Activated naive CD4-positive, alpha-beta T cell treated with anti-CD3 and anti-CD28 coated beads for 36 hours (primary cell): ENCODE measurements around the gene HNRNPA1. TPM values are rescaled to one million over a fixed set of nuclear protein-coding genes. Genes with fewer than 3 reads are reported as not detected.
A peak's percentile ranks its signal among the peaks of the same experiment; 100 is the strongest.
"Not testable (repeated sequence)": the region's sequence is repeated elsewhere in the genome, so short reads cannot be mapped to it uniquely, and the experiment has no call there.

Experiments used
- CTCF ChIA-PET: fragments of 350-600 bp; sonication (Branson Sonifier 250); formaldehyde crosslinking; loops from one replicate; lab custom pipeline; 2021; ENCODE audit warnings: antibody characterized with exemption; lab: Charles Lee
- DNase-seq: peaks from one replicate; pipeline ENCODE4 v3.0.0-alpha.2; 2020
- H3K27ac Mint-ChIP-seq: one replicate; pipeline ENCODE4 v1.8.0; 2021; ENCODE audit warnings: mild to moderate bottlenecking, mixed read lengths
- H3K27me3 Mint-ChIP-seq: one replicate; pipeline ENCODE4 v1.8.0; 2021; ENCODE audit warnings: low read depth, mixed read lengths
- H3K36me3 Mint-ChIP-seq: one replicate; pipeline ENCODE4 v1.8.0; 2021; ENCODE audit warnings: low read depth, mixed read lengths
- H3K4me1 Mint-ChIP-seq: one replicate; pipeline ENCODE4 v1.8.0; 2021; ENCODE audit warnings: low read depth, mixed read lengths
- H3K4me3 Mint-ChIP-seq: one replicate; pipeline ENCODE4 v1.8.0; 2021; ENCODE audit warnings: mild to moderate bottlenecking, moderate library complexity, mixed read lengths
- H3K9me3 Mint-ChIP-seq: one replicate; pipeline ENCODE4 v1.8.0; 2021; ENCODE audit warnings: mixed read lengths
- intact Hi-C: fragments of 100-400 bp; cut with micrococcal nuclease; formaldehyde crosslinking; loops from one replicate; pipeline ENCODE4 v1.15.1; 2023
- total RNA-seq, 2 experiments: library from RNA; stranded (reverse); gene quantifications; one replicate each; pipeline ENCODE4 v1.2.3, GENCODE V29; 2021

HNRNPA1 gene
- 1,000 to 10,000 TPM; 2,231 to 2,234 TPM for total RNA-seq

GRCh38 chr12:54280468-54281260 is at the start of gene HNRNPA1:
HNRNPA1 (plus strand) TSS chr12:54280726; CDS start chr12:54280808, 82 bp downstream.
- Mint-ChIP-seq H3K27me3 (no peaks in the 10 kb centered on the region), H3K27ac (no peak within 1 kb of the TSS), H3K4me1 (peaks cover 55% of the 10 kb centered on the region), H3K4me3 (no peak within 1 kb of the TSS), H3K36me3 (peaks cover 6% of the 10 kb centered on the region), H3K9me3 (no peaks in the 10 kb centered on the region)
- peak; percentile 98 for DNase-seq
- intact Hi-C loops: loop anchor here (1.0 to 5.0 kb wide), 12 partner anchors 39 to 1073 kb away; partner anchors contain the start of genes COPZ1, GPR84, HOXC10 and ITGB7
- CTCF ChIA-PET: interaction anchor here (0.8 to 1.5 kb wide), 6 partner anchors 8 to 81 kb away, joined by 3 to 5 read pairs (median 3); no protein-coding TSS in a partner anchor

- H3K4me1 Mint-ChIP-seq, intact Hi-C loops, H3K9me3 Mint-ChIP-seq, H3K4me3 Mint-ChIP-seq, DNase-seq, H3K27ac Mint-ChIP-seq, H3K27me3 Mint-ChIP-seq: not testable (repeated sequence)
- CTCF ChIA-PET: interaction anchor here (0.6 to 1.0 kb wide), 3 partner anchors 9 to 30 kb away, joined by 4 to 6 read pairs (median 4); no protein-coding TSS in a partner anchor
- peaks cover 17% of the 10 kb centered on the region for H3K36me3 Mint-ChIP-seq
Measured at GRCh38 chr12:54231269-54231668, 49.3 kb upstream of the HNRNPA1 start.

- H3K36me3 Mint-ChIP-seq: peaks cover 24% of the 10 kb centered on the region
- no peaks in the 10 kb centered on the region for H3K27me3 Mint-ChIP-seq
- intact Hi-C loops: no loop called here
- H3K27ac Mint-ChIP-seq: no peak overlapping the region
- no peaks in the 10 kb centered on the region for H3K9me3 Mint-ChIP-seq
- H3K4me1 Mint-ChIP-seq: peaks cover 1% of the 10 kb centered on the region
- H3K4me3 Mint-ChIP-seq: no peak overlapping the region
- CTCF ChIA-PET: interaction anchor here (1.1 to 1.3 kb wide), 2 partner anchors 18 to 19 kb away, joined by 4 to 5 read pairs; no protein-coding TSS in a partner anchor
- no peak for DNase-seq
Measured at GRCh38 chr12:54232790-54233189, 47.7 kb upstream of the HNRNPA1 start.

- CTCF ChIA-PET: interaction anchor here (1.1 to 5.1 kb wide), 6 partner anchors 10 to 96 kb away, joined by 3 to 30 read pairs (median 6); no protein-coding TSS in a partner anchor
- H3K27ac Mint-ChIP-seq: no peak overlapping the region
- H3K27me3 Mint-ChIP-seq: no peaks in the 10 kb centered on the region
- no peaks in the 10 kb centered on the region for H3K9me3 Mint-ChIP-seq
- DNase-seq: no peak
- intact Hi-C loops: no loop called here
- H3K4me3 Mint-ChIP-seq: no peak overlapping the region
- peaks cover 36% of the 10 kb centered on the region for H3K36me3 Mint-ChIP-seq
- peaks cover 16% of the 10 kb centered on the region for H3K4me1 Mint-ChIP-seq
Measured at GRCh38 chr12:54238531-54238930, 42.0 kb upstream of the HNRNPA1 start.

- CTCF ChIA-PET: interaction anchor here (1.1 to 5.1 kb wide), 5 partner anchors 11 to 95 kb away, joined by 3 to 30 read pairs (median 7); no protein-coding TSS in a partner anchor
- Mint-ChIP-seq H3K4me1 (peaks cover 16% of the 10 kb centered on the region), H3K36me3 (peaks cover 35% of the 10 kb centered on the region), H3K4me3 (no peak overlapping the region), H3K9me3 (no peaks in the 10 kb centered on the region), H3K27ac (peak overlapping the region; percentile 46), H3K27me3 (no peaks in the 10 kb centered on the region)
- no peak for DNase-seq
- intact Hi-C loops: loop anchor here (5.0 kb wide), 1 partner anchor 88 kb away; the partner anchor contains the start of gene COPZ1
Measured at GRCh38 chr12:54239620-54240019, 40.9 kb upstream of the HNRNPA1 start.

- intact Hi-C loops: loop anchor here (5.0 kb wide), 1 partner anchor 87 kb away; the partner anchor contains the start of gene COPZ1
- peaks cover 34% of the 10 kb centered on the region for H3K36me3 Mint-ChIP-seq
- no peak overlapping the region for H3K27ac Mint-ChIP-seq
- H3K9me3 Mint-ChIP-seq: no peaks in the 10 kb centered on the region
- no peak for DNase-seq
- H3K4me1 Mint-ChIP-seq: peaks cover 16% of the 10 kb centered on the region
- CTCF ChIA-PET: interaction anchor here (1.0 to 5.1 kb wide), 5 partner anchors 13 to 140 kb away, joined by 3 to 30 read pairs (median 4); no protein-coding TSS in a partner anchor
- no peaks in the 10 kb centered on the region for H3K27me3 Mint-ChIP-seq
- no peak overlapping the region for H3K4me3 Mint-ChIP-seq
Measured at GRCh38 chr12:54240129-54240528, 40.4 kb upstream of the HNRNPA1 start.

- H3K36me3 Mint-ChIP-seq: peaks cover 31% of the 10 kb centered on the region
- no peak overlapping the region for H3K4me3 Mint-ChIP-seq
- peak overlapping the region; percentile 80 for H3K27ac Mint-ChIP-seq
- CTCF ChIA-PET: interaction anchor here (1.0 to 5.1 kb wide), 5 partner anchors 12 to 139 kb away, joined by 3 to 30 read pairs (median 4); no protein-coding TSS in a partner anchor
- no peaks in the 10 kb centered on the region for H3K27me3 Mint-ChIP-seq
- peaks cover 16% of the 10 kb centered on the region for H3K4me1 Mint-ChIP-seq
- peak; percentile 16 for DNase-seq
- intact Hi-C loops: loop anchor here (1.0 to 5.0 kb wide), 3 partner anchors 31 to 86 kb away; partner anchors contain the start of genes CBX5, COPZ1 and HNRNPA1
- H3K9me3 Mint-ChIP-seq: no peaks in the 10 kb centered on the region
Measured at GRCh38 chr12:54240971-54241588, 39.4 kb upstream of the HNRNPA1 start.

- Mint-ChIP-seq H3K27ac (no peak overlapping the region), H3K27me3 (no peaks in the 10 kb centered on the region), H3K9me3 (no peaks in the 10 kb centered on the region), H3K4me1 (peaks cover 14% of the 10 kb centered on the region), H3K36me3 (peaks cover 37% of the 10 kb centered on the region), H3K4me3 (no peak overlapping the region)
- intact Hi-C loops: no loop called here
- DNase-seq: no peak
- CTCF ChIA-PET: interaction anchor here (0.8 to 1.0 kb wide), 2 partner anchors 26 to 47 kb away, joined by 3 read pairs; no protein-coding TSS in a partner anchor
Measured at GRCh38 chr12:54246011-54246641, 34.4 kb upstream of the HNRNPA1 start.

- Mint-ChIP-seq H3K4me1 (peaks cover 6% of the 10 kb centered on the region), H3K27me3 (no peaks in the 10 kb centered on the region), H3K36me3 (peaks cover 38% of the 10 kb centered on the region), H3K4me3 (no peak overlapping the region), H3K9me3 (no peaks in the 10 kb centered on the region), H3K27ac (no peak overlapping the region)
- no peak for DNase-seq
- intact Hi-C loops: no loop called here
- CTCF ChIA-PET: interaction anchor here (1.1 kb wide), 1 partner anchor 130 kb away, joined by 3 read pairs; no protein-coding TSS in a partner anchor
Measured at GRCh38 chr12:54249489-54249888, 31.0 kb upstream of the HNRNPA1 start.

- no peak overlapping the region for H3K4me3 Mint-ChIP-seq
- no peaks in the 10 kb centered on the region for H3K9me3 Mint-ChIP-seq
- intact Hi-C loops: loop anchor here (2.0 kb wide), 1 partner anchor 73 kb away; the partner anchor contains the start of gene COPZ1
- no peaks in the 10 kb centered on the region for H3K27me3 Mint-ChIP-seq
- H3K4me1 Mint-ChIP-seq: peaks cover 8% of the 10 kb centered on the region
- no peak overlapping the region for H3K27ac Mint-ChIP-seq
- CTCF ChIA-PET: interaction anchor here (0.7 to 4.1 kb wide), 29 partner anchors 8 to 890 kb away, joined by 3 to 30 read pairs (median 5); partner anchors contain the start of genes CBX5 and COPZ1
- no peak for DNase-seq
- H3K36me3 Mint-ChIP-seq: peaks cover 42% of the 10 kb centered on the region
Measured at GRCh38 chr12:54251667-54252284, 28.8 kb upstream of the HNRNPA1 start.

- H3K27ac Mint-ChIP-seq: no peak overlapping the region
- intact Hi-C loops: no loop called here
- DNase-seq: no peak
- CTCF ChIA-PET: interaction anchor here (0.6 to 4.1 kb wide), 9 partner anchors 14 to 354 kb away, joined by 3 to 30 read pairs (median 3); partner anchors contain the start of gene COPZ1
- H3K4me3 Mint-ChIP-seq: no peak overlapping the region
- peaks cover 11% of the 10 kb centered on the region for H3K4me1 Mint-ChIP-seq
- no peaks in the 10 kb centered on the region for H3K9me3 Mint-ChIP-seq
- H3K36me3 Mint-ChIP-seq: peaks cover 44% of the 10 kb centered on the region
- no peaks in the 10 kb centered on the region for H3K27me3 Mint-ChIP-seq
Measured at GRCh38 chr12:54253240-54253639, 27.3 kb upstream of the HNRNPA1 start.
